HG02981 (cell line): ENCODE results near the gene CNTNAP2.
"Not testable (repeated sequence)": the region's sequence is repeated elsewhere in the genome, so short reads cannot be mapped to it uniquely, and the experiment has no call there.

ENCODE experiments used
- ATAC-seq: cut with Tn5 transposase; IDR thresholded peaks from one replicate; pipeline ENCODE4 v1.9.1; 2021; ENCODE audit warnings: mild to moderate bottlenecking, moderate library complexity; ENCODE audit not compliant: unreplicated experiment

The CNTNAP2 gene

GRCh38 chr7:148299350-148300276 lies 2183.0 kb downstream of the CNTNAP2 start:
- no peak for ATAC-seq

GRCh38 chr7:148302436-148302835 lies 2185.8 kb downstream of the CNTNAP2 start:
- not testable (repeated sequence) for ATAC-seq

- no peak for ATAC-seq
Observed at GRCh38 chr7:148303295-148304082, 2186.9 kb downstream of the CNTNAP2 start.

GRCh38 chr7:148304083-148304335 lies 2187.4 kb downstream of the CNTNAP2 start:
- no peak for ATAC-seq

GRCh38 chr7:148304456-148304855 lies 2187.9 kb downstream of the CNTNAP2 start:
- no peak for ATAC-seq

- no peak for ATAC-seq
Observed at GRCh38 chr7:148306759-148307158, 2190.2 kb downstream of the CNTNAP2 start.

GRCh38 chr7:148318102-148318811 lies 2201.7 kb downstream of the CNTNAP2 start:
- ATAC-seq = no peak

- ATAC-seq = no peak
Observed at GRCh38 chr7:148318838-148319237, 2202.2 kb downstream of the CNTNAP2 start.

- no peak for ATAC-seq
Observed at GRCh38 chr7:148319316-148319808, 2202.8 kb downstream of the CNTNAP2 start.

- no peak for ATAC-seq
Observed at GRCh38 chr7:148325208-148325607, 2208.6 kb downstream of the CNTNAP2 start.

- ATAC-seq = no peak
Observed at GRCh38 chr7:148327379-148327778, 2210.8 kb downstream of the CNTNAP2 start.

GRCh38 chr7:148328906-148329305 lies 2212.3 kb downstream of the CNTNAP2 start:
- no peak for ATAC-seq

GRCh38 chr7:148330124-148330818 lies 2213.7 kb downstream of the CNTNAP2 start:
- ATAC-seq = no peak

GRCh38 chr7:148330822-148331221 lies 2214.2 kb downstream of the CNTNAP2 start:
- ATAC-seq = no peak

GRCh38 chr7:148331456-148331855 lies 2214.9 kb downstream of the CNTNAP2 start:
- not testable (repeated sequence) for ATAC-seq

GRCh38 chr7:148332191-148333186 lies 2215.9 kb downstream of the CNTNAP2 start:
- ATAC-seq = no peak

GRCh38 chr7:148334441-148334956 lies 2217.9 kb downstream of the CNTNAP2 start:
- ATAC-seq = no peak

- no peak for ATAC-seq
Observed at GRCh38 chr7:148334959-148335577, 2218.5 kb downstream of the CNTNAP2 start.

GRCh38 chr7:148335790-148336189 lies 2219.2 kb downstream of the CNTNAP2 start:
- no peak for ATAC-seq
